Stimulated activated naive CD4-positive, alpha-beta T cell treated with Interleukin-2 at 50 U/mL for 16 hours (primary cell): ENCODE results near the gene PPM1E.
"Not testable (repeated sequence)": the region's sequence is repeated elsewhere in the genome, so short reads cannot be mapped to it uniquely, and the experiment has no call there.

Experiments
- DNase-seq: peaks from one replicate; lab custom pipeline; 2025; lab: John Stamatoyannopoulos, UW

The PPM1E gene

DNA sequence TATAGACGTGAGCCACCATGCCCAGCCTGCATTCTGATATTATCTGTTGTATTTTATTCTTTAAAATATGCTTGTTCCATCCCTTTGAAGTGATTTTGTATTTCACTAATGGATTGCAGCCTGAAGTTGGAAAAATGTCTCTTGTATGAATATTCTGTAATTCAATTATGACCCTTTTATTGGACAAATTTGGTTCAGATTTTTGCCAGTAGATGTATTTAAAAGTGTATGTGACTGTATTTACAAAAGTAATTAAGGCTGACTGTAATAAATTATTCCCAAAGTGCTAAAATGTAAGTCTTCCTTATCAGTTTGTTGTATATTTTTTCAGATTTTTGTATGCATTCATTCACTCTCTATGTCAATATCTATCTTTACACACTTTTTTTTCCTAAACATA, 23.8 kb downstream of the PPM1E start:
- no peak for DNase-seq

DNA sequence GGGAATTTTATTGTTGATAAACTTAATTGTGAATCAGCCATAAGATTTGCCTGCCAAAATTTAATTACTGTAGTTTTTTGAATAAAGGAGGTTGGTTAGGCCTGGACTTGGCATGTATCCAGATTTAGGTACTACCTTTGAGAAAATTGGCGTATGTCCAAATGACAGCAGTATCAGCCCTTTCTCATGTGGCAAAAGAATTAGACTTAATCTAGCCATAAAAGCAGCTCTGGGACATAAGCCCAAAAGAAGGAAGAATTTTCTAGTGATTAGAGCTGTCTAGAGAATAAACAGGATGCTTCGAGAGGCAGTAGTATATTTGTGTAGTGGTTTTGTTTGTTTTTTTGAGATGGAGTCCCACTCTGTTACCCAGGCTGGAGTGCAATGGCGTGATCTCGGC, 27.7 kb downstream of the PPM1E start:
- DNase-seq: no peak

DNA sequence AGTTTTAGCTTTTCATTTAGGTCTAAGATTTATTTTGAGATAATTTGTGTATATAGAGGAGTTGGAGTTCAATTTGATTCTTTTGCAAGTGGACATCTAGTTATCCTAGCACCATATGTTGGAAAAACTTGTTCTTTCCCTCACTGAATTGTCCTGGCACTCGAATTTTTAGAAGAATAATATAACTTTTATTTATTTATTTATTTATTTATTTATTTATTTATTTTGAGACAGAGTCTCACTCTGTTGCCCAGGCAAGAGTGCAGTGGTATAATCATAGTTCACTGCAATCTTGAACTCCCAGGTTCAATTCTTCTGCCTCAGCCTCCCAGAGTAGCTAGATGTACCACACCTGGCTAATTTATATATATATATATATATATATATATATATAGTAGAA, 29.4 kb downstream of the PPM1E start:
- DNase-seq: no peak

DNA sequence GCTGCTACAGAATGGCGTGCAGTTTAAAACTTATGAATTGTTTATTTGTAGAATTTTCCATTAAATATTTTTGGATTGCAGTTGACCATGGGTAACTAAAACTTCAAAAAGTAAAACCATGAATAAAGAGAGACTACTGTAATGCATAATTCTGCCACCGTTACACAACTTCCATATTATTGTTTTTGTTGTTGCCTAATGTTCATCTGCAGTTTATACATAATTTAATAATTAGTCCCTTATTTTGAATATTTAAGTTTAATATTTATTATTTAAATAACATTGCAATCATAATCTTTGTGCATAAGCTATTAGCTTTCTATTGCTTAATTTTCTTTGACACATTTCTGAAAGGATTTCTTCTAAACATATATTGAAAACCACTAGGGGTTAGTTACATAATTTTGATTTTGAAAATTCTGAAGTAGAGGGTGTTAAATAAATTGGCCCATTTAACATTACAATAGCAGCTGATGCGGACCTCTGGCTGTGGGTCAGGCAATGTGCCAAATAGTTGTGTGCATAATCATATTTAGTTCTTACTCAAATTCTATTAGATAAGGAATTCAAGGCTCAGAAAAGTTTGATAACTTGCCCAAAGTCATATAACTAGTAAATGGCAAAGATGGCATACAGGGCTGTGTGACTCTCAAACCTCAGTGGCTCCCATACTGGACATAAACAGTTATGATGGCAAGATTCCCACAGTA, 31.1 kb downstream of the PPM1E start:
- no peak for DNase-seq

DNA sequence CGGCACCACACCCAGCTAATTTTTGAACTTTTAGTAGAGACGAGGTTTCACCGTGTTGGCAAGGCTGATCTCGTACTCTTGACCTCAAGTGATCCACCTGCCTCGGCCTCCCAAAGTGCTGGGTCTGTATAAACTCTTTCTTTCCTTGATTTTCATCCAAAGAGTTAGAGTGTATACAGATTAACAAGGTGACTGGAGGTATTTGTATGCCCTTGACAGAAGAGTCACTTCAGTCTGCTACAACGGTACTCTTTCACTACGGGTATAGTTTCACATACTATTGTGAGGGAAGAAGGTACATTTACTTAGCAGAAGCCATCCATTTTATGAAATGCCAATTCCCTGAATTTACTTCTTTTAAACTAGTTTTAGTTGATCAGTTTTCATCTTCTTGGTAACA, 32.5 kb downstream of the PPM1E start:
- DNase-seq: no peak

DNA sequence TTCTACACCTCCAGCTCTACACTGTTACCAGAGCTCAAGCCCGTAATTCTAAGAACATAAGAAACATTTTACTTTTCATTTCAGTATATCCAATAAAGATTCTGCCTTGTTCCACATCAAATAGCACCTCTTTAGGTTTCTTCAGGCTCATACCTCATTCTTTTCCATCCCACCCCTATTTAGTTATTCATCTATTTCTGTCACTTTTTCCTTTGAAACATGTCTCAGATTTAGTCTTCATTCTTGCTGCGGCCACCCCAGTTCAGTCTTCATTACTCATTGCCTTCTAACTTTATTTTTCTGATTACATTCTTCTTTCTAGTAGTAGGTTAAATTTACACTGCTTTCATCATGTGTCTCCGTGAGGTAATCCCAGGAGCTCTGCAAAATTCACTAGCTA, 33.5 kb downstream of the PPM1E start:
- DNase-seq: no peak

DNA sequence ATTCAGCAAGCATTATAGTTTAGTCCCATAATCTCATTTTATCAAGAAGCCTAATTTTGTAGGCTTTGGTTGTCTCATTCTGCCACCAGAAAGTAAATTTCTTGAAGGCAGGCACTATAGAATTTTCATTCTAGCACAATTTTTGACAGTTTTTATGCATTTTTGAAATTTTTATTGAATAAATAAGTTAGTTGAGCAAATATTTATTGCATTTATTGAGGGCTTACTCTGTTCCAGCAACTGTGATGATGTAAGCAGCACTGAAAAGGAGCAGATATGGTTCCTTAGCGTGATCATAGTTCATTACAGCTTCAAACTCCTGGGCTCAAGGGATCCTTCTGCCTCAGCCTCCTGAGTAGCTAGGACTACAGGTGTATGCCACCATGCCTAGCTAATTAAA, 34.2 kb downstream of the PPM1E start:
- no peak for DNase-seq

DNA sequence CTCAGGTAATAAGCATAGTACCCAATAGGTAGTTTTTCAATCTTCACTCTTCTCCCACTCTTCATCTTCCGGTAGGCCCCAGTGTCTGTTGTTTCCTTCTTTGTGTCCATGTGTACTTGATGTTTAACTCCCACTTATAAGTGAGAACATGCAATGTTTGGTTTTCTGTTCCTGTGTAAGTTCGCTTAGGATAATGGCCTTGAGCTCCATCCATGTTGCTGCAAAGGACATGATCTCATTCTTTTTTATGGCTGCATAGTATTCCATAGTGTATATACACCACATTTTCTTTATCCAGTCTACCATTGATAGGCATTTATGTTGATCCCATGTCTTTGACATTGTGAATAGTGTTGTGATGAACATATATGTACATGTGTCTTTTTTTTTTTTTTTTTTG, 38.9 kb downstream of the PPM1E start:
- not testable (repeated sequence) for DNase-seq

DNA sequence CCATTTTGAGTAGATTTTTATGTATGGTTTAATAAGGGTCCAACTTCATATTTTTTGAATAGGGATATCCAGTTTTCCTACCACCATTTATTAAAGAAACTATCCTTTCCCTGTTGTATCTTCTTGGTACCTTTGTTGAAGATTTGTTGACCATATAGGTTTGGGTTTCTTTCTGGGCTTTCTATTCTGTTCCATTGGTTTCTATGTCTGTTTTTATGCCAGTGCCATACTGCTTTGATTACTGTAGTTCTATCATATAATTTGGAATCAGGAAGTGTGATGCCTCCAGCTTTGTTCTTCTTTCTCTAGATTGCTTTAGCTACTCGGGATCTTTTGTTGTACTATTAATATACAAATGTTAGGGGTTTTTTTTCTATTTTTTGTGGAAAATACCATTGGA, 46.5 kb downstream of the PPM1E start:
- no peak for DNase-seq

DNA sequence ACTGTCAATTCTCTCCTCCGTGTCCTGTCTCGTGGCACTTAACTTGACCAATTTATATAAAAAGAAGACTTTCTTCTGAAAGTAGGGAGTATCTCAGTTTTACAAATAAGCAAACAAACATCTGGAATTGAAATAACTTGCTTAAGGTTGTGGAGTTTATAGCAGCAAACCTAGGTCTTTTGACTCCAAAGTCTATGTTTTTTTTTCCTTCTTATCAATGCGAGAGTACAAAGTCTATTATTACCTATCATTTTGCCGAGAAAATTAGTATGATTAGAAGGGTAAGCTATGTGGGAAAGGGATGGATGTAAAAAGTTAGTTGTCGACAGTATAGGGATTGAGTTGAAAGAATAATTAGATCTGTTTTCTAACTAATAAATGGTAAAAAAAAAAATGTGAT, 50.4 kb downstream of the PPM1E start:
- DNase-seq: no peak

DNA sequence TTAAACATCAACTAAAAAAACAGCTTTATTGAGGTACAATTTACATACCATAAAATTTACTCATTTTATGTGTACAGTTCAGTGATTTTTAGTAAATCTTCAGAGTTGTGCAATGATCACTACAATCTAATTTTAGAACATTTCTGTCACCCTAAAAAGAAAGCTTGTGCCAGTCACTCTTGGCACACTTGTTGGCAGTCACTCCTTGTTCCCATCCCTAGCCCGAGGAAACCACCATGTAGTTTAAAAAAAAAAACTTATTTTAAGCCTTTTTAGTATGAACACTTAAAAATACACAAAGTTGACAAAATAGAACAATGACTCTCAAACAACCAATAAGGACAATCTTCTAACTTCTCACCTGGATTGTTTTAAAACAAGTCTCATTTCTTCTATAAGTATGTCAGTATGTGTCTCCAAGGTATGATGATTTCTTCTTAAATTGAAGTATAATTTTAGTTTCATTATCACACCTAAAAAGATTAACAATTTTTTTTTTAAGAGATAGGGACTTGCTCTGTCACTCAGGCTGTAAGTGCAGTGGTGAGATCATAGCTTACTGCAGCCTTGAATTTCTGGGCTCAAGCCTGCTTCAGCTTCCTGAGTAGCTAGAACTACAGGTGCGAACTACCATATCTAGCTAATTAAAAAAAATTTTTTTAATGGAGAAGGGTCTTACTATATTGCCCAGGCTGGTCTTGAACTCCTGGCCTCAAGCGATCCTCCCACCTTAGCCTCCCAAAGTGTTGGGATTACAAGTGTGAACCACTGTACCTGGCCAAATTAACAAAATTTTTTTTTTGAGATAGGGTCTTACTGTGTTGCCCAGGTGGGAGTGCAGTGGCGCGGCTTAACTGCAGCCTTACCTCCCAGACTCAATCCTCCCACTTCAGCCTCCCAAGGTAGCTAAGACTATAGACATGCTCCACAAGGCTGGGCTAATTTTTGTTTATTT, 53.2 kb downstream of the PPM1E start:
- no peak for DNase-seq

DNA sequence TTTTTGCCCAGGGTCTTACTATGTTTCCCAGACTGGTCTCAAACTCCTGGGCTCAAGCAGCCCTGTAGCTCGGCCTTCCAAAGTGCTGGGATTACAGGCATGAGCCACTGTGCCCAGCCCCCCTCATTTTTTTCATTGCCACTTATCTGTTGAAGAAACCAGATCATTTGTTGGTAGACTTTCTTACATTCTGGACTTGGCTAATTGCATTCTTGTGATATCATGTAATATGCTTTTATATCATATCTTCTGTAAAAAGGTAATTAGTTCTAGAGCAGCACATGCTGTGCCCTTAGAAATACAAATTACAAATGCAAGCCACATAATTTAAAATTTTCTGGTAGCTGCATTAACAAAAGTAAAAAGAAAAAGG, 53.9 kb downstream of the PPM1E start:
- DNase-seq: no peak

DNA sequence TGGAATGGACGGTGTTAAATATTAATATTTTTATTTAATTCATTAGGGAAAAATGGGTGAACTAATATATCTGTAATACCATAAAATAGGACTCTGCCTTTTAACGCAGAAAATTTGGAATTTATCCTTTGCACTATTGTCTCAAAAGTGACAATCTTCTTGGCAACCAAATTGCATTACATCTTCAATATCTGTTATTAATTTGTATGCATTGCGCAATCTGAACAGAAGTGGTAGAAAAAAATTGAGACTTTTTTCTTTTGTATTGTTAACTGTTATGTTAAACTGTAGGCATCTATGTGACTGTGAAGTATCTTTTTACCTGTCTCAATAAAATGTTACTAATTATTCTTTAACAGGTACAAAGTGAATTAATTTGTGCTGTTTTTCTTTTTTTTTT, 55.6 kb downstream of the PPM1E start:
- DNase-seq: no peak

DNA sequence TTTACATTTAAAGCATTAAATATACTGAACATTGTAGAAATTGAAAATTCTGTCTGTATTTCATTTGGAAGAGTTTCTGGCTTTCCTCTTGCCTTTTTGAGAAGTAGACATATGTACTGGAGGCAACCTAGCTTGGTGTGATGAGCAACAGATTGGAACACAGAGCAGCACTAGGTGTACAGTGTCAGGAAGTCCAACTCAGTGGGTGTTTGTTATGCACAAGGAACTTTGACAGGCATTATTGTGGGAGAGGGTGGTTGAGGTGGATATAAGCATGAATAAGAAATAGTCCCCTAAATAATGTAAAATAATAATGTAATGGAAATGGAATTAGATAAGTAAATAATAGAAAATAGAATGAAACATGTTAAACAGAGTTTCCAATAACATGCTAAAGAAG, 58.1 kb downstream of the PPM1E start:
- DNase-seq: no peak

DNA sequence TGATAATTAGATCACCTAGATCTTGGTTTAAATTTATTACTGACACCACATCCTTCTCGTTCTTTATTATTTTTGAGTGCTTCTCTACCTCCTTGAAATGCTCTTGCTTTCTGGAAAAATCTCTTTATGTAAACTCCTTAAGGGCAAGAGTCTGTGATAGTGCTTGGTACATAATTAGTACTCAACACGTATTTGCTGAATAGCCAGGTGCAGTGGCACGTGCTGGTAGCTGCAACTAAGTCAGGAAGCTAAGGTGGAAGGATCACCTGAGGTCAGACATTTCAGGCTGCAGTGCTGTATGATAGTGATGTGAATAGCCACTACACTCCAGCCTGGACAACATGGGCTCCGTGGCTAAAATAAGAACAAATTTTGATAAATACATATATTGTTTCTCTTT, 63.0 kb downstream of the PPM1E start:
- DNase-seq: no peak

DNA sequence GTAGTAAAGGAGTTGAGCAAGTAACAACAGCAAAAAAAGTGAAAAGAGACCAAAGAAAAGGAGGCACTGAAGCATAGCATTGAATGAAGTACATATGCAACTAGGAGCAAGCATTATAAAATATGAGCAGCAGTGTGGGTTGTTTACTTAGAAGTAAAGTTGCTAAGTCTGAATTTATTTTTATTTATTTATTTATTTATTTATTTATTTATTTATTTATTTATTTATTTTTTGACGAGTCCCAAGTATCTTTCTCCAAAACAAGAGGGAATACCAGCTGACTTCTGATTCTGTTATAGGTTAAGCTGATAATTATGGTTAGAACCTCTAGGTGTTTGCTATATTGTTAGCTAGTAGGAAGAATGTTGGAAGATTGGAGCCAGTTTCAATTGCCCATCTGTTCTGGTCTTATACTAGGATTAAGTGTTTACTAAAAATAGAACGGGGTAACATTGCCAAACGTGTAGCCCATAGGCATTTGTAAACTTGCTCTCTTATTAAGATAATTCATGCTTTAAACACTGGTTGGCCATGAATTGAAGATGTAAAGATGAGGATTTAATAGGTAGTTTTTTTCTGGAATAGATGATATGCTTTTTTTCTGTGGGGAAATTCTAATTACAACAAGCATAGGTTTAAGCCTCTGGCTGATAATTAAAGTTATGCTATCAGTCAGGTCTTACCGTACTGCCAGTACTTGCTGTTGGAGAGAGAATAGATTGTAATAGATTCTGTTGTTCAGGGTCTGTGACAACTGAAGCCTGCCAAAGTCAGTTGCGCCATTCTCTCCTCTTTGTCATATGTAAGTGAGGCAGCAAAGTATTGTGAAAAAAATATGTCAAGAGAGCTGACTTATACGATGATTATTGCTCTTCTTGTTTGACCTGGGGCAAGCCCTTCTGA, 66.7 kb downstream of the PPM1E start:
- DNase-seq: no peak

DNA sequence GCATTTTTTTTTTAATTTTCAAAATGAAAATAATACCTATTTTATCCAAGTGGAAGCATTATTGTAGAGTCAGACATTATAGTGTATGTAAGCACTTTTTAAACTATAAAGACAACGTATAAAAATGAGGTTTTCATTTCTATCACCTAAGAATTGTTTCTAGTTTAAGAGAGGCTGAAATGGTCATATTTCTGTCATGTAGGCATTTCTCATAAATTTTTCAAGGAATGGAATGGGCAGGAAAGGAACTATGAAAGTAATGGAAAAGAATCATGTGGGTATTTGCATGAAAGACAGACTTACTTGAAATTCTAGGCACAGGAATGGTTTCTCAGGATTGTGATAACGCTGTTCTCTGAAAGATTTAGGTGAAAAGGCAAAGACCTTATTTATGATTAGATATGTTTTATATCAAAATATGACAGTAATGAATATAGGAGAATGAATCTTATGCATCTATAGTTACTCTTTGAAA, 67.4 kb downstream of the PPM1E start:
- DNase-seq: no peak

DNA sequence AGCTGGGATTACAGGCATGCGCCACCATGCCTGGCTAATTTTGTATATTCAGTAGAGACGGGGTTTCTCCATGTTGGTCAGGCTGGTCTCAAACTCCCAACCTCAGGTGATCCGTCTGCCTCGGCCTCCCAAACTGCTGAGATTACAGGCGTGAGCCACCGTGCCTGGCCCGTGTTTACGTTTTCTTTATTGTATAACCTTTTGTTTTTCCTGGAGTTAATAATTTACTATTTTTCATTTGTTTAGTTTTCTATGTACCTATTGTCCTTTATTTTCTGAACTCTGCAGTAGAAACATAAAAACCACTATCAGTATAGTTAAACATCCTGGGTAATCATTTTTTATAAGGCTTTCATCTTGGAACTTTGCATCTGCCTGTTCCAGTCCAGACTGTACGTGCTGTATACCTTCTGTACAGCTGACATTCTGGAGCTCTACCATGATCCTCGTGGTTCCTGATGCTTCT, 73.6 kb downstream of the PPM1E start:
- no peak for DNase-seq

DNA sequence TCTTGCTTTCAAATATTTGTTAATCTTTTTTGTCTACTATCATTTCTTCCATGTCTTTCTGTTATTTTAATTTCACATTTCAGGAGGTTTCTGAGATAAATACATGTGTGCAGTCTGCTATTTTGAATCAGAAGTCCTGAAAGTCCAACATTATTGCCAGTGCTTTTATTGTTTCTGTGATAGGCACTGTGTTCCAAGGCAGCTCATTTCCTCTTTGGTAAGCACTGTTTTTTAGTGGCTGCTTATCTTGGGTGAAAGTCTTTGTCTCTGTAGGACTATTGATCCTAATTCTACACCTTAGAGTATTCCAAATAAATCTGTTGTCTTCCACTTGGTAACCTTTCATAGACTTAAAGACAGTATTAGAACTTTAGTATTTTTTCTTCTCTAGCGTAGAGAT, 76.1 kb downstream of the PPM1E start:
- no peak for DNase-seq

DNA sequence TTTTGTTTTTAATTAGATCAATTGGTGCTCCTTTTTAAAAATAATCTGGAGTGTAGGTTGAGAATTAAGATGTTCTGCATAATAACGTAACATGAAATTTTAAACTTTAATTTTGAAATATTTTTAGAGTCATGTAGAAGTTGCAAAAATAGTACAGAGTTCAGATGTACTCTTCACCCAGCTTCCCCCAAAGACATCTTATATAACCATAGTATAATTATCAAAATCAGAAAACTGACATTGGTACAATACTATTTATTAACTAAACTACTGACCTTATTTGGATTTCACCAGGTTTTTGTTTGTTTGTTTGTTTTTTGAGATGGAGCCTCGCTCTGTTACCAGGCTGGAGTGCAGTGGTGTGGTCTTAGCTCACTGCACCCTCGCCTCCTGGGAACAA, 76.9 kb downstream of the PPM1E start:
- DNase-seq: no peak

DNA sequence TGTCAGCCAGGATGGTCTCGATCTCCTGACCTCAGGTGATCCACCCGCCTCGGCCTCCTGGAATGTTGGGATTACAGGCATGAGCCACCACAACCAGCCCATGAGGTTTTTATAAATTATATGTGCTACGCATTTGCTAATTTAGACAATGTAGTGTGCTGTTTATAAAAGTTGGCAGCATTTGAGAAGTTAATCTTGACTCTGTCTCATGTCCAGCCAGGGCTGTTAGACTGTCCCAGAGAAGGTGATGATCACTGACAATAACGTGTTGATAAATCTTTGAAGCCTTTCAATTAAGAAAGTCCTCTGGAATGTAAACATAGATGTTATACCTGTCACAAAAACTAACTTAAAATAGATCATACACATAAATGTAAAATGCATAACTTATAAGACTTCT, 82.0 kb downstream of the PPM1E start:
- DNase-seq: no peak
